HCT116 (cell line): ENCODE results near the gene EWSR1. TPM values are rescaled to one million over a fixed set of nuclear protein-coding genes. Genes with fewer than 3 reads are reported as not detected.

ENCODE experiments used
- ATAC-seq: fragments of 200-7000 bp; cut with Tn5 transposase; 2 replicates; pipeline ENCODE4 v1.9.1; 2020; ENCODE audit warnings: mild to moderate bottlenecking, moderate library complexity
- BruUV-seq: library from RNA; stranded (reverse); fragments of 400-500 nt; replicated peaks from 2 replicates; lab custom pipeline; 2021; lab: Mats Ljungman, UMichigan
- CTCF ChIA-PET: fragments of 300-600 bp; sonication (Branson Sonifier 250); formaldehyde crosslinking; loops from one replicate; lab custom pipeline; 2021; ENCODE audit warnings: antibody characterized with exemption; lab: Charles Lee
- POLR2A ChIA-PET: fragments of 300-600, 350-600 bp; sonication (Branson Sonifier 250); formaldehyde crosslinking; loops from one replicate; lab custom pipeline; 2021; ENCODE audit warnings: antibody characterized with exemption; lab: Charles Lee
- RAD21 ChIA-PET, 2 experiments: fragments of 300-600 bp; sonication (Branson Sonifier 250); formaldehyde crosslinking; loops; one replicate each; lab custom pipeline; 2023; ENCODE audit warnings: low total read pairs in 2 of 2; ENCODE audit not compliant: uncharacterized antibody in 2 of 2, unreplicated experiment in 2 of 2, low non-redundant PET in 1 of 2; lab: Charles Lee
- DNase-seq: peaks from one replicate; pipeline ENCODE4 v3.0.0-alpha.2; 2010; ENCODE audit warnings: low read depth, low spot score
- H2AFZ ChIP-seq: fragments of 200-600 bp; shearing (Covaris generic), sonication (generic); 2 replicates; pipeline ENCODE4 v1.6.1; 2017; ENCODE audit warnings: low read depth, mixed run types, mixed read lengths, antibody characterized with exemption, low read length; ENCODE audit not compliant: poor library complexity, severe bottlenecking
- H3K27ac ChIP-seq: 2 replicates; pipeline ENCODE4 v1.5.1; 2012; ENCODE audit warnings: low read depth, low read length
- H3K27me3 ChIP-seq: fragments of 200-600 bp; sonication (generic); 2 replicates; pipeline ENCODE4 v1.6.1; 2016; ENCODE audit warnings: mixed run types, low read length, mixed read lengths; ENCODE audit not compliant: insufficient read depth
- H3K36me3 ChIP-seq, 2 experiments: fragments of 200-500 bp in 1 of 2; fragments of 200-600 bp in 1 of 2; sonication (Bioruptor generic) in 1 of 2; sonication (generic) in 1 of 2; 2 replicates each; pipeline versions ENCODE4 v1.5.1 to v1.6.1; 2014 to 2016; ENCODE audit warnings: low read length in 2 of 2, inconsistent platforms in 1 of 2, mixed read lengths in 1 of 2, mixed run types in 1 of 2; ENCODE audit not compliant: insufficient read depth in 2 of 2, control insufficient read depth in 1 of 2
- H3K4me1 ChIP-seq, 2 experiments: fragments of 200-600 bp in 1 of 2; sonication (generic) in 1 of 2; 2 replicates each; pipeline versions ENCODE4 v1.5.1 to v1.6.1; 2012 to 2017; ENCODE audit warnings: low read length in 2 of 2, inconsistent platforms in 1 of 2, mild to moderate bottlenecking in 1 of 2, mixed read lengths in 1 of 2, mixed run types in 1 of 2, moderate library complexity in 1 of 2; ENCODE audit not compliant: insufficient read depth in 2 of 2, control insufficient read depth in 1 of 2
- H3K4me2 ChIP-seq: fragments of 200-600 bp; sonication (generic); 2 replicates; pipeline ENCODE4 v1.6.1; 2017; ENCODE audit warnings: mixed run types, low read length, mixed read lengths
- H3K4me3 ChIP-seq, 2 experiments: fragments of 200-600 bp in 1 of 2; sonication (generic) in 1 of 2; replicated peaks in 1 of 2; 2 replicates each; pipeline ENCODE4 v1.5.1; 2011 to 2016; ENCODE audit warnings: low read length in 2 of 2, control low read depth in 1 of 2, low read depth in 1 of 2, mild to moderate bottlenecking in 1 of 2, mixed read lengths in 1 of 2, mixed run types in 1 of 2
- H3K79me2 ChIP-seq: fragments of 200-600 bp; sonication (generic); 2 replicates; pipeline ENCODE4 v1.6.1; 2017; ENCODE audit warnings: mild to moderate bottlenecking, mixed run types, low read length, moderate library complexity, mixed read lengths; ENCODE audit not compliant: insufficient read depth
- H3K9ac ChIP-seq: fragments of 200-600 bp; sonication (generic); 2 replicates; pipeline ENCODE4 v1.6.1; 2016; ENCODE audit warnings: low read length, mixed read lengths
- H3K9me2 ChIP-seq: fragments of 200-600 bp; sonication (generic), shearing (Covaris generic); 2 replicates; pipeline ENCODE4 v1.6.1; 2017; ENCODE audit warnings: mixed run types, mild to moderate bottlenecking, moderate library complexity; ENCODE audit not compliant: insufficient read depth
- H3K9me3 ChIP-seq, 2 experiments: fragments of 200-500 bp in 1 of 2; fragments of 200-600 bp in 1 of 2; sonication (Bioruptor generic) in 1 of 2; sonication (generic) in 1 of 2; 2 replicates each; pipeline ENCODE4 v1.6.1; 2014 to 2017; ENCODE audit warnings: low read length in 2 of 2, mixed read lengths in 2 of 2, inconsistent platforms in 1 of 2, low read depth in 1 of 2, mild to moderate bottlenecking in 1 of 2, mixed run types in 1 of 2, moderate library complexity in 1 of 2; ENCODE audit not compliant: control insufficient read depth in 1 of 2, insufficient read depth in 1 of 2
- H4K20me1 ChIP-seq: fragments of 200-600 bp; sonication (generic), shearing (Covaris generic); 2 replicates; pipeline ENCODE4 v1.6.1; 2017; ENCODE audit warnings: mixed run types, mild to moderate bottlenecking, moderate library complexity; ENCODE audit not compliant: insufficient read depth
- CBX3 ChIP-seq: IDR thresholded peaks from 2 replicates; pipeline ENCODE4 v1.6.1; 2012; ENCODE audit warnings: low read depth
- CEBPB ChIP-seq: IDR thresholded peaks from 2 replicates; pipeline ENCODE4 v1.6.1; 2012; ENCODE audit warnings: low read depth
- ELF1 ChIP-seq: IDR thresholded peaks from 2 replicates; pipeline ENCODE4 v1.6.1; 2012; ENCODE audit warnings: low read depth, borderline replicate concordance
- EZH2 ChIP-seq: fragments of 200-600 bp; sonication (generic); IDR thresholded peaks from 2 replicates; pipeline ENCODE4 v1.6.1; 2017; ENCODE audit warnings: antibody characterized with exemption, mixed run types
- POLR2A ChIP-seq: IDR thresholded peaks from 2 replicates; pipeline ENCODE4 v1.7.0; 2011; ENCODE audit warnings: borderline replicate concordance; ENCODE audit not compliant: insufficient read depth, insufficient read length; ENCODE audit errors: extremely low read depth
- SIN3A ChIP-seq: IDR thresholded peaks from 2 replicates; pipeline ENCODE4 v1.6.1; 2012; ENCODE audit warnings: low read depth
- SP1 ChIP-seq: IDR thresholded peaks from 2 replicates; pipeline ENCODE4 v1.6.1; 2012; ENCODE audit warnings: low read depth
- TCF7L2 ChIP-seq: IDR thresholded peaks from 2 replicates; pipeline ENCODE4 v1.7.0; 2011; ENCODE audit warnings: borderline replicate concordance, inconsistent platforms; ENCODE audit not compliant: insufficient read depth, insufficient read length; ENCODE audit errors: extremely low read depth
- YY1 ChIP-seq: IDR thresholded peaks from 2 replicates; pipeline ENCODE4 v1.6.1; 2011; ENCODE audit warnings: low read length, low read depth, moderate library complexity, mild to moderate bottlenecking; ENCODE audit not compliant: insufficient replicate concordance; ENCODE audit errors: extremely low read depth
- ZFX ChIP-seq: fragments of 450-650 bp; IDR thresholded peaks from 2 replicates; pipeline ENCODE4 v1.6.1; 2017
- ZNF274 ChIP-seq: fragments of 200-500 bp; sonication (Bioruptor generic); IDR thresholded peaks from 2 replicates; pipeline ENCODE4 v1.6.1; 2014; ENCODE audit warnings: mild to moderate bottlenecking, low read depth, low read length, inconsistent platforms
- intact Hi-C: fragments of 100-400 bp; cut with micrococcal nuclease; formaldehyde crosslinking; loops from 2 replicates; pipeline ENCODE4 v1.10.0; 2022
- total RNA-seq: library from RNA; stranded (reverse); gene quantifications from one replicate; pipeline ENCODE4 v1.2.1, GENCODE V29; 2021; ENCODE audit not compliant: unreplicated experiment
- TF ChIP-seq, protein P1 (sequence below): IDR thresholded peaks from 2 replicates; pipeline ENCODE4 v1.6.1; 2012
- TF ChIP-seq, protein P2 (sequence below): IDR thresholded peaks from 2 replicates; pipeline ENCODE4 v1.6.1; 2011; ENCODE audit warnings: mild to moderate bottlenecking, low read length, moderate library complexity; ENCODE audit not compliant: insufficient replicate concordance; ENCODE audit errors: extremely low read depth

EWSR1 gene
- total RNA-seq, 1 experiment from 2014 or later: 335 TPM

DNA sequence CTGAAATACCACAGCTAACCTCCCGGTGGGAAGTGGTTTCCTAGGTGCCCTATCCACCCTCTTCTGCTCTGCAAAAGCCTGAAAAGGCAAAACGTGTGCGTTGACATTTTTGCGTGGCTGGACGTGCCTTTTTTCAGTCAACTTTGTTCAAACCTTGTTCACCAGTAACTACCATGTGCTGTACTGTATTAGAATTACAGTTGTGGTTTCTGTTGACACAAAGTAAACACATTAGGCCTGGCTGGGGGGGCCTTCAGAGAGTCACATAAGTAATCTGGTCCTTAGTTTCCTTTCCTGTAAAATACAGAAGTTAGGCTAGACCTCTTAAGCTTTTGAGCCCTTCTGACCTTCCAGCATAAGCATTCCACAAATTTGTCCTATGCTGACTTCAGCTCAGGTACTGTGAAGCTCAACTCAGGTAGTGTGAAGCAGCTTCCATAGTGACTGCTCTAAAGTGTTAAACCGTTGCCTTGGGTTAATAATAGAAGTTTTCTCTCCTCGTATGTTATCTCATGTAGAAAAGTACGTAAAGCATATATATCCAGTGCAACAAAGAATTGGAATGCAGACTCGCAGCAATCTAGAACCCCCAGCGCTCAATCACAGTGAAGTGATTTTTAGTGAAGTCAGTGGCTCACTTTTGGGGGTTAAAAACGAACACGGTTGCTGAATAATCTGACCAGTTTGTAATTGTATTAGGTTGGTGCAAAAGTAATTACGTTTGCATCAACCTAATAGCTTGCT, 1.8 kb downstream of the EWSR1 start:
- BruUV-seq: no TSS peak
- ChIA-PET POLR2A (no interaction called here), CTCF (no interaction called here), RAD21 (no interaction called here)
- H3K27me3 ChIP-seq: no peaks in the 10 kb centered on the region
- TF ChIP-seq EZH2 (no peak), CEBPB (no peak), CBX3 (no peak), ELF1 (no peak)
- no peaks in the 10 kb centered on the region for H3K9me3 ChIP-seq
- DNase-seq (no peak), ATAC-seq (no peak)
- H3K4me1 ChIP-seq: peaks cover 15 to 31% of the 10 kb centered on the region in 2 experiments
- H3K9me2 ChIP-seq: no peaks in the 10 kb centered on the region
- intact Hi-C loops: no loop called here
- peaks cover 58% of the 10 kb centered on the region; the same call in 1 of the 2 replicates for H4K20me1 ChIP-seq
- peak overlapping the region; percentile 58 to 91 for H3K4me3 ChIP-seq
- H2AFZ ChIP-seq: no peak overlapping the region
- H3K9ac ChIP-seq: peak overlapping the region; percentile 99
- H3K4me2 ChIP-seq: peak overlapping the region; percentile 100
- H3K27ac ChIP-seq: peak overlapping the region; percentile 91
- peaks cover 97% of the 10 kb centered on the region for H3K79me2 ChIP-seq
- H3K36me3 ChIP-seq: peaks cover 51 to 72% of the 10 kb centered on the region in 2 experiments

DNA sequence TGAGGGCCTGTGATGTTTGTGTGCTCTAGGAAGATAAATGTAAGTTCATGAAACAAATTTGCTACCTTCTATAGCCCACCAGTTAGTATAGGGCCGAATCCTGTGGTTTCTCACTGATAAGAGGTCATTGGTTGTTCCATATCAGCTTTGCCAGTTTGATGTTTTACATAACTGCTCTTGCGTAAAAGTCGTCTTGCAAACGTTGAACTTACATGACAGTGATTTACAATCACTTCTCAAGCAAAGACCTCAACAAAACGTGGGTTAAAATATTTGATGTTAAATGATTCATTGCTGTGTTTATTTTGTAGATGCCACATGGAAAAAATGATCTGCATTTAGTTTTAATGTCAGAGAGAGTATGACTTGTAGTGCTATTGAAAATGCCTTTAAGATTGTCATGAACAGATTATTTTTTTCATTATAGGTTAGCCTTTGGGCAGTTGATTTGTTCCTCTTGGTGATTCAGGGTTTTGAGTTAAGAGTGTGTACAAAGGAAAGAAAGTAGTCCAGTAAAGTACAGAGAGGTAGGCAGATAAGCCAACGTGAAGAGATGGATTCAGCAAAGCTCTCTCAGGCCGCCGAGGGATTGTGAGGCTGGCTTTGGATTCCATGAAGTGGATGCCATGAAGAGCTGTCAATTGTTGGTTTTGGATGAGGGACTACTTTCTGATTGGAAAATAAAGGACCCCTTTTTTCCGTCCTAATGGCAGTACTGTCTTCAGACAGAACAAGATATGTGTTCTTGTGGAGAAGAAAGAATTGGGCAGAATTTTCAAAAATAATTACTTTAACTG, 2.6 kb downstream of the EWSR1 start:
- ChIA-PET POLR2A (no interaction called here), RAD21 (no interaction called here), CTCF (no interaction called here)
- Histone ChIP-seq H2AFZ (no peak overlapping the region), H3K4me2 (peak overlapping the region; percentile 100), H3K79me2 (peaks cover 100% of the 10 kb centered on the region), H4K20me1 (peaks cover 65% of the 10 kb centered on the region; the same call in 1 of the 2 replicates), H3K4me3 (no peak overlapping the region), H3K36me3 (peaks cover 53 to 73% of the 10 kb centered on the region in 2 experiments), H3K27me3 (no peaks in the 10 kb centered on the region), H3K9me3 (no peaks in the 10 kb centered on the region), H3K4me1 (peaks cover 15 to 31% of the 10 kb centered on the region in 2 experiments), H3K27ac (no peak overlapping the region), H3K9me2 (no peaks in the 10 kb centered on the region), H3K9ac (no peak overlapping the region)
- ATAC-seq (no peak), DNase-seq (no peak)
- intact Hi-C loops: no loop called here
- BruUV-seq: no TSS peak
- no peak for TF ChIP-seq SP1
- TF ChIP-seq ZNF274: no peak
- no peak for TF ChIP-seq POLR2A
- TF ChIP-seq, protein P1, sequence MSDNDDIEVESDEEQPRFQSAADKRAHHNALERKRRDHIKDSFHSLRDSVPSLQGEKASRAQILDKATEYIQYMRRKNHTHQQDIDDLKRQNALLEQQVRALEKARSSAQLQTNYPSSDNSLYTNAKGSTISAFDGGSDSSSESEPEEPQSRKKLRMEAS: no peak
- no peak for TF ChIP-seq ZFX
- TF ChIP-seq TCF7L2: no peak
- TF ChIP-seq, protein P2, sequence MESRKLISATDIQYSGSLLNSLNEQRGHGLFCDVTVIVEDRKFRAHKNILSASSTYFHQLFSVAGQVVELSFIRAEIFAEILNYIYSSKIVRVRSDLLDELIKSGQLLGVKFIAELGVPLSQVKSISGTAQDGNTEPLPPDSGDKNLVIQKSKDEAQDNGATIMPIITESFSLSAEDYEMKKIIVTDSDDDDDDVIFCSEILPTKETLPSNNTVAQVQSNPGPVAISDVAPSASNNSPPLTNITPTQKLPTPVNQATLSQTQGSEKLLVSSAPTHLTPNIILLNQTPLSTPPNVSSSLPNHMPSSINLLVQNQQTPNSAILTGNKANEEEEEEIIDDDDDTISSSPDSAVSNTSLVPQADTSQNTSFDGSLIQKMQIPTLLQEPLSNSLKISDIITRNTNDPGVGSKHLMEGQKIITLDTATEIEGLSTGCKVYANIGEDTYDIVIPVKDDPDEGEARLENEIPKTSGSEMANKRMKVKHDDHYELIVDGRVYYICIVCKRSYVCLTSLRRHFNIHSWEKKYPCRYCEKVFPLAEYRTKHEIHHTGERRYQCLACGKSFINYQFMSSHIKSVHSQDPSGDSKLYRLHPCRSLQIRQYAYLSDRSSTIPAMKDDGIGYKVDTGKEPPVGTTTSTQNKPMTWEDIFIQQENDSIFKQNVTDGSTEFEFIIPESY: no peak
- TF ChIP-seq ELF1: no peak
- TF ChIP-seq SIN3A: no peak
- TF ChIP-seq YY1: no peak
